OCI-LY3 (cell line): Measurements from ENCODE around the gene LRP2BP.

Experiments
- CTCF ChIP-seq: fragments of 200-600, 300-600 bp; sonication (generic); IDR thresholded peaks from 2 replicates; pipeline ENCODE4 v1.5.1; 2014; ENCODE audit warnings: antibody characterized with exemption, low read length, low read depth
- EZH2phosphoT487 ChIP-seq: fragments of 200-600 bp; shearing (Covaris generic); IDR thresholded peaks from 2 replicates; pipeline ENCODE4 v1.6.1; 2018; ENCODE audit warnings: antibody characterized with exemption, mixed run types, low read depth

GRCh38 chr4:185352741-185353140 lies 43.0 kb downstream of the LRP2BP start:
- TF ChIP-seq CTCF (no peak), EZH2phosphoT487 (no peak)
